Measurements from ENCODE around the gene TET3.

TET3 gene

DNA sequence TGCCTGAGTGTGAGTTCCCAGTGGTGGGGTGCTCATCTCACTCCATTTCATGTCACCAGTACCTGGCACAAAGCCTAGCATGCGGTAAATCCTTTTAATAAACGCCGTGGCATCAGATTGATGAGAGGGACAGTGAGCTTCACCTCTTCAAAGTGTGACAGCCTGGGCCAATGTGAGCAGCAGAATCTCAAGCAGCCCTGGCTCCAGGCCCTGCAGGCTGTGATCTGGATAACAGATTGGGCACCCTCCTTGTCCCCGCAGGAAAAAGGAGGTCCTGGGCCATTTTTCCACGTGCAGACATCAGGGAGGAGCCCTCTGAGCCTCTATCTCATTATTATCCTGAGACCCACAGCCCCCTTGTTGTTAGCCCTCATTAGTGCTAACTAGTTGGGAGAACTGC is 34.8 kb downstream of the TET3 start:
- Histone ChIP-seq H2AFZ (no peak overlapping the region), H3K36me3 (ENCODE audit: control insufficient read depth, insufficient read depth, low read length) (no peaks in the 10 kb centered on the region), H3K79me2 (peaks cover 19% of the 10 kb centered on the region), H3K27me3 (ENCODE audit: control insufficient read depth, insufficient read depth, low read length) (no peaks in the 10 kb centered on the region), H3K9me3 (ENCODE audit: control insufficient read depth, low read length) (no peaks in the 10 kb centered on the region), H3K27ac (no peak overlapping the region), H3K9ac (no peak overlapping the region), H3K4me2 (ENCODE audit: low read length) (no peak overlapping the region), H3K4me3 (ENCODE audit: low read depth, low read length) (no peak overlapping the region), H3K4me1 (no peaks in the 10 kb centered on the region)
- TF ChIP-seq, protein P1, sequence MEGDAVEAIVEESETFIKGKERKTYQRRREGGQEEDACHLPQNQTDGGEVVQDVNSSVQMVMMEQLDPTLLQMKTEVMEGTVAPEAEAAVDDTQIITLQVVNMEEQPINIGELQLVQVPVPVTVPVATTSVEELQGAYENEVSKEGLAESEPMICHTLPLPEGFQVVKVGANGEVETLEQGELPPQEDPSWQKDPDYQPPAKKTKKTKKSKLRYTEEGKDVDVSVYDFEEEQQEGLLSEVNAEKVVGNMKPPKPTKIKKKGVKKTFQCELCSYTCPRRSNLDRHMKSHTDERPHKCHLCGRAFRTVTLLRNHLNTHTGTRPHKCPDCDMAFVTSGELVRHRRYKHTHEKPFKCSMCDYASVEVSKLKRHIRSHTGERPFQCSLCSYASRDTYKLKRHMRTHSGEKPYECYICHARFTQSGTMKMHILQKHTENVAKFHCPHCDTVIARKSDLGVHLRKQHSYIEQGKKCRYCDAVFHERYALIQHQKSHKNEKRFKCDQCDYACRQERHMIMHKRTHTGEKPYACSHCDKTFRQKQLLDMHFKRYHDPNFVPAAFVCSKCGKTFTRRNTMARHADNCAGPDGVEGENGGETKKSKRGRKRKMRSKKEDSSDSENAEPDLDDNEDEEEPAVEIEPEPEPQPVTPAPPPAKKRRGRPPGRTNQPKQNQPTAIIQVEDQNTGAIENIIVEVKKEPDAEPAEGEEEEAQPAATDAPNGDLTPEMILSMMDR (IDR thresholded peaks at IDR 0.05) = no peak

DNA sequence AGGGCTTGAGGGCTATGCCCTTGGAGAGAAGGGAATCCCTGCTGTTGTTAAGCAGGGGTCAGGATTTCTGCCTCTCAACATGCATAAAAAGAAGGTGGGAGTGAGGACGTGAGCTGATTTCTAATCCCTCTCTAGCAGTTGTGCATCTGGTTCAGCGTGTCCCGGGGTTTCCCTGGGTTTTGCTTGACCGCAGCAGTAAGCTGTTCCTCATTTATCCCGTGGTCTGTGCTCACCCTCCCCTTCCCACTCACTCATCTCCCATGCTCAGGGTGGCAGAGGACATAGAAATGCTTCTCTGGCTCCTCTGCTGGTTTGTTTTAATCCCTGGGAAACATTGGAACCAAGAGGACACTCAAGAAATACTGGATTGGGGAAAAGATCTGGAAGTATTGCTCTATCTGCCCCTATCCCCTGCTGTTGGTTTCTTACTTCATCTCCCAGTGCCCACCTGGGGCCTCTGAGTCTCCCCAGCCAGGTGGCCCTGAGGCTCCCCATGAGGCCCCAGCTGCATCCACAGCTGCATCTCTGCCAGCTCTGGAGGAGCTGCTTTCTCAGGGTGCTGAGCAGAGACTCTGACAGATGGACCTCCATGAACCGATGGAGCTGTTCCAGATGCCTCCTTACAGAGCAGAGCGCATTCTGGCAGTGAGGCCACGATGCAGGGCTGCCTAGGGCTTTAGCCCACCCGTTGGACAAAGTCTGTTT is 36.1 kb downstream of the TET3 start:
- Histone ChIP-seq H3K27me3 (ENCODE audit: control insufficient read depth, insufficient read depth, low read length) (no peaks in the 10 kb centered on the region), H3K4me3 (ENCODE audit: low read depth, low read length) (no peak overlapping the region), H3K4me2 (ENCODE audit: low read length) (no peak overlapping the region), H3K9me3 (ENCODE audit: control insufficient read depth, low read length) (no peaks in the 10 kb centered on the region), H3K79me2 (peaks cover 19% of the 10 kb centered on the region), H3K27ac (no peak overlapping the region), H3K36me3 (ENCODE audit: control insufficient read depth, insufficient read depth, low read length) (no peaks in the 10 kb centered on the region), H3K4me1 (no peaks in the 10 kb centered on the region), H3K9ac (no peak overlapping the region), H2AFZ (no peak overlapping the region)
- TF ChIP-seq, protein P1 (IDR thresholded peaks at IDR 0.05) = no peak

DNA sequence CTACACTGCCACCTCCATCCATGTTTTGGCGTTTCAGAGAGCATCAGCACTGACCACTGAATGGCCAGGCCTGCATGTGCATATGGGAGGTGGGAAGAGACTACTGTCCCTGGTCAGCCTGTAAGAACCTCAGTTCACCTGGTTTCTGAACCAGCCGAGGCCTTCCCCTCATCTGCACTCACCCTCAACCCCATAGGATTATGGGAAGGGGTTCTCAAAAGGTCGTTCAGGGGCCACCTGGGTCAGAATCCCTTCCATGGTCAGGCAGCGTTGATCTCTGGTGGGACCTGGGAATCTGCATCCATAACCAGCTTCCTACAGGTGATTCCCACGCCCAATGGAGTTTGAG is 36.7 kb downstream of the TET3 start:
- Histone ChIP-seq H3K79me2 (peaks cover 21% of the 10 kb centered on the region), H3K36me3 (ENCODE audit: control insufficient read depth, insufficient read depth, low read length) (no peaks in the 10 kb centered on the region), H3K4me3 (ENCODE audit: low read depth, low read length) (no peak overlapping the region), H3K4me2 (ENCODE audit: low read length) (no peak overlapping the region), H3K4me1 (no peaks in the 10 kb centered on the region), H3K27ac (no peak overlapping the region), H3K9ac (no peak overlapping the region), H2AFZ (no peak overlapping the region), H3K9me3 (ENCODE audit: control insufficient read depth, low read length) (no peaks in the 10 kb centered on the region), H3K27me3 (ENCODE audit: control insufficient read depth, insufficient read depth, low read length) (no peaks in the 10 kb centered on the region)
- TF ChIP-seq, protein P1 (IDR thresholded peaks at IDR 0.05) = no peak

DNA sequence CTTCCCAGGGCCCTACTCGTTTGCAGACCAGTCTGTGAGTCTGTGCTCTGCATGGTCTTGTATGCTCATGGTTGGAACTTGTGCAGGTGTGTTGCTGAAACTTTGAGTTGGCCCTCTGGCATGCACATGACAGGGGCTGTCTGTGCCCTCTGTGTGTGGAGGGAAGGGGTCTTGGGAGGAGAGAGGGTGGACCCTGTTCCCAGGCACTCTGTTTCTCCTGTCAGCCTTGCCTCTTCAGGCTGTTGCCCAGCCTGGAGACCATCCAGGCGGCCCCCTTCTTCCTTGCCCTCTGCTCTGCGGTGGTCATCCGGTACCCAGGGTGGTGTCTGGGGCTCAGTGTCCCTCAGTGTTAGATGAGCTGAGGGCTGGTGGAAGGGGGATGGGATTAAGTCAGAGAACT is 39.5 kb downstream of the TET3 start:
- TF ChIP-seq, protein P1 (IDR thresholded peaks at IDR 0.05) = no peak
- no peaks in the 10 kb centered on the region for H3K27me3 ChIP-seq (ENCODE audit: control insufficient read depth, insufficient read depth, low read length)
- no peak overlapping the region for H3K4me3 ChIP-seq (ENCODE audit: low read depth, low read length)
- H3K4me2 ChIP-seq (ENCODE audit: low read length) = no peak overlapping the region
- H3K79me2 ChIP-seq = peaks cover 33% of the 10 kb centered on the region
- no peak overlapping the region for H3K9ac ChIP-seq
- no peaks in the 10 kb centered on the region for H3K9me3 ChIP-seq (ENCODE audit: control insufficient read depth, low read length)
- no peaks in the 10 kb centered on the region for H3K4me1 ChIP-seq
- no peaks in the 10 kb centered on the region for H3K36me3 ChIP-seq (ENCODE audit: control insufficient read depth, insufficient read depth, low read length)
- no peak overlapping the region for H3K27ac ChIP-seq
- H2AFZ ChIP-seq = no peak overlapping the region

DNA sequence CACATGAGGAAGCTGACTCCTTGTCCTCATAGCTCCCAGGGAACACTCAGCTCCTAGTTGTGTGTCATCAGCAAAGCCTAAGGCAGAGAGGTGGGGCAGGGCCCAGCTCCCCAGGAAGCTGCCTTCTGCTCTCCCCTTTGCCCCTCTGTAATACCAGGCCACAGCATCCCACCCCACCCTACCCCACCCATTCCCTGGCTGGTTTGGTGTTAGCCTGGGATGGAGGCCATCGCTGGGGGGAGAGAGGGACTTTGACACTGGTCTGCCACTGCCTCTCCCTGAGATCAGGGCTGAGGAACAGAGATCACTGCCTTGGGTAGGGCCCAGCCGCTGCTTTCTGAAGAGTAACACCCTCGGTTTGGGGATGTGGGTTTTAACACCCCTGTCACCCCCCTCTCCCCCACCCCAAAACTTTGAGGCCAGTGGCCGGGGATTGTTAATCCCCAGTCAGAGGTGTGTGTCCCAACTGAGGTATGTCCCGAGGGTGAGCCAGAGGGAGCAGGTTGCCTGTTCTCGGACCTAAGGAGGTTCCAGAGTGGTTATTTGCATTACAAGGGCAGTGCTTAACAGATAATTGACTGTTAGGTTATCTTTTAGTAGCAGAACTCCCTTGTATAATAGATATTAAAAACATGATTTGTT is 41.4 kb downstream of the TET3 start:
- H3K9ac ChIP-seq = no peak overlapping the region

More for the DNA sequence above, 41.4 kb downstream of the TET3 start:
- no peak overlapping the region for H3K4me3 ChIP-seq (ENCODE audit: low read depth, low read length)
- H3K27me3 ChIP-seq (ENCODE audit: control insufficient read depth, insufficient read depth, low read length) = no peaks in the 10 kb centered on the region
- H3K36me3 ChIP-seq (ENCODE audit: control insufficient read depth, insufficient read depth, low read length) = no peaks in the 10 kb centered on the region
- TF ChIP-seq, protein P1 (IDR thresholded peaks at IDR 0.05) = no peak
- H3K27ac ChIP-seq = no peak overlapping the region
- H2AFZ ChIP-seq = no peak overlapping the region
- no peaks in the 10 kb centered on the region for H3K9me3 ChIP-seq (ENCODE audit: control insufficient read depth, low read length)
- no peaks in the 10 kb centered on the region for H3K4me1 ChIP-seq
- H3K4me2 ChIP-seq (ENCODE audit: low read length) = no peak overlapping the region
- peaks cover 35% of the 10 kb centered on the region for H3K79me2 ChIP-seq

Data from parathyroid adenoma (tissue), 2 donors.